HepG2 (cell line): Measurements from ENCODE around the gene INO80B. TPM values are rescaled to one million over a fixed set of nuclear protein-coding genes. Genes with fewer than 3 reads are reported as not detected.

Experiments used
- AGO1 ChIP-seq: fragments of 200-400 bp; formaldehyde crosslinking; IDR thresholded peaks from 2 replicates; pipeline ENCODE4 v1.6.1; 2017; ENCODE audit warnings: mild to moderate bottlenecking, low read depth, low read length, moderate library complexity; ENCODE audit not compliant: poor library complexity, severe bottlenecking
- ARNT ChIP-seq: fragments of 450-650 bp; IDR thresholded peaks from 2 replicates; pipeline ENCODE4 v1.6.1; 2017
- ASH2L ChIP-seq: fragments of 300-600, 200-600 bp; sonication (generic); IDR thresholded peaks from 2 replicates; pipeline ENCODE4 v1.7.0; 2017; ENCODE audit warnings: low read depth, mild to moderate bottlenecking, moderate library complexity, mixed read lengths, low read length; ENCODE audit not compliant: insufficient read length
- GPN1 ChIP-seq: sonication (generic); formaldehyde crosslinking; IDR thresholded peaks from 2 replicates; pipeline ENCODE4 v1.5.1; 2020; ENCODE audit warnings: missing genetic modification reagents, borderline replicate concordance
- HNRNPL ChIP-seq: fragments of 200-400 bp; formaldehyde crosslinking; IDR thresholded peaks from 2 replicates; pipeline ENCODE4 v1.6.1; 2017; ENCODE audit warnings: mild to moderate bottlenecking, low read depth, low read length
- KDM3A ChIP-seq: IDR thresholded peaks from 2 replicates; pipeline ENCODE4 v1.6.1; 2018; ENCODE audit warnings: low read depth, missing compliant biosample characterization
- KDM5B ChIP-seq: sonication (generic); formaldehyde crosslinking; IDR thresholded peaks from 2 replicates; pipeline ENCODE4 v1.4.0; 2020; ENCODE audit warnings: missing genetic modification reagents, mild to moderate bottlenecking, borderline replicate concordance
- MIER3 ChIP-seq: IDR thresholded peaks from 2 replicates; pipeline ENCODE4 v1.6.1; 2016; ENCODE audit warnings: missing compliant biosample characterization, borderline replicate concordance
- NFIB ChIP-seq: sonication (generic); formaldehyde crosslinking; IDR thresholded peaks from 2 replicates; pipeline ENCODE4 v1.9.0; 2021; ENCODE audit warnings: missing genetic modification reagents, mild to moderate bottlenecking, borderline replicate concordance
- NR2F2 ChIP-seq: IDR thresholded peaks from 2 replicates; pipeline ENCODE4 v1.6.1; 2012; ENCODE audit warnings: low read depth, inconsistent platforms, borderline replicate concordance
- SRF ChIP-seq: IDR thresholded peaks from 2 replicates; pipeline ENCODE4 v1.6.1; 2011; ENCODE audit warnings: mild to moderate bottlenecking, low read depth, low read length, moderate library complexity
- ZBTB21 ChIP-seq: sonication (generic); formaldehyde crosslinking; IDR thresholded peaks from 2 replicates; pipeline ENCODE4 v1.4.0; 2020; ENCODE audit warnings: missing genetic modification reagents
- ZFP62 ChIP-seq: sonication (generic); formaldehyde crosslinking; IDR thresholded peaks from 2 replicates; pipeline ENCODE4 v1.4.0; 2020; ENCODE audit warnings: missing genetic modification reagents
- ZNF30 ChIP-seq: sonication (generic); formaldehyde crosslinking; IDR thresholded peaks from 2 replicates; pipeline ENCODE4 v1.5.0; 2020; ENCODE audit warnings: mild to moderate bottlenecking, missing genetic modification reagents
- ZNF577 ChIP-seq: sonication (generic); formaldehyde crosslinking; IDR thresholded peaks from 2 replicates; pipeline ENCODE4 v1.4.0; 2020; ENCODE audit warnings: mild to moderate bottlenecking, low read depth, missing genetic modification reagents, borderline replicate concordance
- ZNF598 ChIP-seq: sonication (generic); formaldehyde crosslinking; IDR thresholded peaks from 2 replicates; pipeline ENCODE4 v1.5.1; 2020; ENCODE audit warnings: mild to moderate bottlenecking, missing genetic modification reagents, borderline replicate concordance
- ZNF790 ChIP-seq: sonication (generic); formaldehyde crosslinking; IDR thresholded peaks from 2 replicates; pipeline ENCODE4 v1.8.0; 2022; ENCODE audit warnings: missing genetic modification reagents, mild to moderate bottlenecking, borderline replicate concordance
- polyA plus RNA-seq, 8 experiments: library from polyadenylated mRNA; depleted of rRNA in 3 of 8; stranded (reverse) in 7 of 8; unstranded in 1 of 8; fragments of >200 nt; fragmentation: Illumina TruSeq in 4 of 8; extraction: Trizol in 4 of 8; gene quantifications; 2 replicates each; pipeline versions ENCODE4 v1.2.1 to v1.2.3, GENCODE V29; 2011 to 2016; ENCODE audit warnings: low read depth in 4 of 8, missing spikeins in 1 of 8, mixed read lengths in 1 of 8; ENCODE audit not compliant: insufficient read depth in 1 of 8
- total RNA-seq, 5 experiments: library from RNA; depleted of rRNA; stranded (reverse); fragments of >200 nt; fragmentation: Illumina TruSeq; extraction: Trizol; gene quantifications; 2 replicates each; pipeline ENCODE4 v1.2.3, GENCODE V29; 2016; ENCODE audit warnings: low read depth in 1 of 5
- TF ChIP-seq, protein P1 (sequence below): sonication (generic); formaldehyde crosslinking; IDR thresholded peaks from 2 replicates; pipeline ENCODE4 v1.5.0; 2020; ENCODE audit warnings: mild to moderate bottlenecking, missing genetic modification reagents, moderate library complexity
- TF ChIP-seq, protein P2 (sequence below): sonication (generic); formaldehyde crosslinking; IDR thresholded peaks from 2 replicates; pipeline ENCODE4 v1.5.0; 2020; ENCODE audit warnings: missing genetic modification reagents, mild to moderate bottlenecking, borderline replicate concordance
- TF ChIP-seq, protein P3 (sequence below): sonication (generic); formaldehyde crosslinking; IDR thresholded peaks from 2 replicates; pipeline ENCODE4 v1.4.0; 2020; ENCODE audit warnings: missing genetic modification reagents, low read depth, mild to moderate bottlenecking, borderline replicate concordance
- TF ChIP-seq, protein P4 (sequence below): sonication (generic); formaldehyde crosslinking; IDR thresholded peaks from 2 replicates; pipeline ENCODE4 v1.4.0; 2020; ENCODE audit warnings: missing genetic modification reagents
- TF ChIP-seq, protein P5 (sequence below), 2 experiments: fragments of 450-650 bp in 1 of 2; sonication (generic) in 1 of 2; formaldehyde crosslinking; IDR thresholded peaks; 2 replicates each; pipeline versions ENCODE4 v1.5.0 to v1.8.0; 2020 to 2022; ENCODE audit warnings: mild to moderate bottlenecking in 1 of 2, missing genetic modification reagents in 1 of 2

Gene INO80B
- total and polyA plus RNA-seq, 2 of the 13 experiments (the other 11 are each of a cell fraction or from before 2014, with no cell fraction given), result 6.2 to 14.5 TPM

DNA sequence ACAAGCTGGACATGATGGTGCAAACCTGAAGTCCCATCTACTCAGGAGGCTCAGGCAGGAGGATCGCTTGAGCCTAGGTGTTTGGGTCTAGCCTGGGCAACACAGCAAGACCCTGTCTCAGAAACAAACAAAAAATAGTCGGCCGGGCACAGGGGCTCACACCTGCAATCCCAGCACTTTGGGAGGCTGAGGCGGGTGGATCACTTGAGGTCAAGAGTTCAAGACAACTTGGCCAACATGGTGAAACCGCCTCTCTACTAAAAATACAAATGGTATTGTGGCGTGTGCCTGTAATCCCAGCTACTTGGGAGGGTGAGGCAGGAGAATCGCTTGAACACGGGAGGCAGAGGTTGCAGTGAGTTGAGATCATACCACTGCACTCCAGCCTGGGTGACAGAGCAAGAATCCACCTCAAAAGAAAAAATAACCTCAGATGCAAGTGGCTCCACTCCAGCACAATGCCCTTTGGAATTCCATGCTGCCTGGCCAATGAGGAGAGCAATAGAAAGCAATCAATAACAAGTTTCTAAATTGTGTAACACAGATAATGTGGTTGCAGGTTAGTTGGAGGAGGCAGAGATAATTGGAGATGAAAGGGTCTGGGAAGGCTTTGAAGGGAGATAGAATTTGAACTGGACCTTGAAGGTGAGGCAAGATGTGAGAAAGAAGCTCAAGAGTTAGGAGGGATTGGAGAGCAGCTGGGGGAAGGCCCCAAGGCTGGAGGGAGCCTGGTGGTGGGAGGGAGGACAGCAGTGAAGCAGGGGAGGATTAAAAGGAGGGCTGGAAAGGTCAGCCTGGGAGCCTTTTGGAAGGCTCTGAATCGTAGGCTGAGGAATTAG is 34.0 kb downstream of the INO80B start (continued):
- TF ChIP-seq, protein P1, sequence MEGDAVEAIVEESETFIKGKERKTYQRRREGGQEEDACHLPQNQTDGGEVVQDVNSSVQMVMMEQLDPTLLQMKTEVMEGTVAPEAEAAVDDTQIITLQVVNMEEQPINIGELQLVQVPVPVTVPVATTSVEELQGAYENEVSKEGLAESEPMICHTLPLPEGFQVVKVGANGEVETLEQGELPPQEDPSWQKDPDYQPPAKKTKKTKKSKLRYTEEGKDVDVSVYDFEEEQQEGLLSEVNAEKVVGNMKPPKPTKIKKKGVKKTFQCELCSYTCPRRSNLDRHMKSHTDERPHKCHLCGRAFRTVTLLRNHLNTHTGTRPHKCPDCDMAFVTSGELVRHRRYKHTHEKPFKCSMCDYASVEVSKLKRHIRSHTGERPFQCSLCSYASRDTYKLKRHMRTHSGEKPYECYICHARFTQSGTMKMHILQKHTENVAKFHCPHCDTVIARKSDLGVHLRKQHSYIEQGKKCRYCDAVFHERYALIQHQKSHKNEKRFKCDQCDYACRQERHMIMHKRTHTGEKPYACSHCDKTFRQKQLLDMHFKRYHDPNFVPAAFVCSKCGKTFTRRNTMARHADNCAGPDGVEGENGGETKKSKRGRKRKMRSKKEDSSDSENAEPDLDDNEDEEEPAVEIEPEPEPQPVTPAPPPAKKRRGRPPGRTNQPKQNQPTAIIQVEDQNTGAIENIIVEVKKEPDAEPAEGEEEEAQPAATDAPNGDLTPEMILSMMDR, result 0 out of 2 replicates have a peak, but pooled peaks have one; percentile 3
- TF ChIP-seq ZNF598 (CRISPR knock-in tag) (0 out of 2 replicates have a peak, but pooled peaks have one; percentile 62), ZNF30 (CRISPR knock-in tag) (no peak), ZNF790 (no peak), KDM3A (CRISPR knock-in tag) (peak; percentile 21; the same call in 1 of the 2 replicates), NR2F2 (peak; percentile 91), ZBTB21 (CRISPR knock-in tag) (no peak; the same call in 1 of the 2 replicates), GPN1 (no peak), KDM5B (CRISPR knock-in tag) (no peak), SRF (0 out of 2 replicates have a peak, but pooled peaks have one; percentile 12), ZNF577 (no peak), HNRNPL (no peak), NFIB (CRISPR knock-in tag) (no peak), ASH2L (peak; percentile 69), AGO1 (no peak), ARNT (no peak), ZFP62 (no peak), MIER3 (CRISPR knock-in tag) (peak; percentile 82; the same call in 1 of the 2 replicates)
- TF ChIP-seq, protein P2, sequence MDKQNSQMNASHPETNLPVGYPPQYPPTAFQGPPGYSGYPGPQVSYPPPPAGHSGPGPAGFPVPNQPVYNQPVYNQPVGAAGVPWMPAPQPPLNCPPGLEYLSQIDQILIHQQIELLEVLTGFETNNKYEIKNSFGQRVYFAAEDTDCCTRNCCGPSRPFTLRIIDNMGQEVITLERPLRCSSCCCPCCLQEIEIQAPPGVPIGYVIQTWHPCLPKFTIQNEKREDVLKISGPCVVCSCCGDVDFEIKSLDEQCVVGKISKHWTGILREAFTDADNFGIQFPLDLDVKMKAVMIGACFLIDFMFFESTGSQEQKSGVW, result no peak
- TF ChIP-seq, protein P3, sequence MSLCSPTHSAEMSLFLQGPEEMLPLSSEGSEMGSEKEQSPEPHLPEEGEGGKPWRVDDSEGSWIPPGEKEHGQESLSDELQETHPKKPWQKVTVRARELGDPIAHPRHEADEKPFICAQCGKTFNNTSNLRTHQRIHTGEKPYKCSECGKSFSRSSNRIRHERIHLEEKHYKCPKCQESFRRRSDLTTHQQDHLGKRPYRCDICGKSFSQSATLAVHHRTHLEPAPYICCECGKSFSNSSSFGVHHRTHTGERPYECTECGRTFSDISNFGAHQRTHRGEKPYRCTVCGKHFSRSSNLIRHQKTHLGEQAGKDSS (CRISPR knock-in tag), result no peak
- TF ChIP-seq, protein P4, sequence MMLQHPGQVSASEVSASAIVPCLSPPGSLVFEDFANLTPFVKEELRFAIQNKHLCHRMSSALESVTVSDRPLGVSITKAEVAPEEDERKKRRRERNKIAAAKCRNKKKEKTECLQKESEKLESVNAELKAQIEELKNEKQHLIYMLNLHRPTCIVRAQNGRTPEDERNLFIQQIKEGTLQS, result no peak
- TF ChIP-seq, protein P5, sequence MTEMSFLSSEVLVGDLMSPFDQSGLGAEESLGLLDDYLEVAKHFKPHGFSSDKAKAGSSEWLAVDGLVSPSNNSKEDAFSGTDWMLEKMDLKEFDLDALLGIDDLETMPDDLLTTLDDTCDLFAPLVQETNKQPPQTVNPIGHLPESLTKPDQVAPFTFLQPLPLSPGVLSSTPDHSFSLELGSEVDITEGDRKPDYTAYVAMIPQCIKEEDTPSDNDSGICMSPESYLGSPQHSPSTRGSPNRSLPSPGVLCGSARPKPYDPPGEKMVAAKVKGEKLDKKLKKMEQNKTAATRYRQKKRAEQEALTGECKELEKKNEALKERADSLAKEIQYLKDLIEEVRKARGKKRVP (CRISPR knock-in tag; IDR thresholded peaks at IDR 0.05), result peak in 1 of 2 experiments; percentile 80; a peak in 2 of 4 replicates
